ENCODE measurements around the gene PALLD.
"Not testable (repeated sequence)": the region's sequence is repeated elsewhere in the genome, so short reads cannot be mapped to it uniquely, and the experiment has no call there.

PALLD gene

DNA sequence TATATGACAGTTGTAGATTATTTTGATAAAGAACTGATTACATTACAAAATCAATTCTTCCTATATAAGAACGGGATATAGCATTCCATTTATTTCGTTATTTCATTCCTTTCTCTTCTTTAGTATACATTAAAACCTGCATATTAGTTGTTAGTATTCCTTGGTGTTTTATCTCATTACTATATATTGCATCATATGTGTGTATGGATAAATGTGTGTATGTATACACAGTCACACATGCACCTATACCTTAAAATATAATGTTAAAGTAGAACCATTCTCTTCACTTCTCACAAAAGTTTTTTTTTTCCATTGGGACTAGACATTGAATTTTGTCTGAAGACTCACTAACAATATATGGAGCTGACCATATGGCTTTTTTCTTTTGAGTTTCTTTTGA lies 5.3 kb upstream of the PALLD start:
- no peak for DNase-seq (ENCODE audit: low spot score)

- no peak for DNase-seq (ENCODE audit: low spot score)
Observed at GRCh38 chr4:168498251-168498650, 1.4 kb downstream of the PALLD start.

GRCh38 chr4:168499241-168499640 lies 2.4 kb downstream of the PALLD start:
- DNase-seq (ENCODE audit: low spot score): no peak

GRCh38 chr4:168501407-168501806 lies 4.6 kb downstream of the PALLD start:
- DNase-seq (ENCODE audit: low spot score): no peak

- DNase-seq (ENCODE audit: low spot score): no peak
Observed at GRCh38 chr4:168502861-168503260, 6.0 kb downstream of the PALLD start.

- DNase-seq (ENCODE audit: low spot score): no peak
Observed at GRCh38 chr4:168503652-168504362, 7.0 kb downstream of the PALLD start.

GRCh38 chr4:168504526-168504925 lies 7.7 kb downstream of the PALLD start:
- no peak for DNase-seq (ENCODE audit: low spot score)

GRCh38 chr4:168506014-168506413 lies 9.2 kb downstream of the PALLD start:
- DNase-seq (ENCODE audit: low spot score): no peak

DNA sequence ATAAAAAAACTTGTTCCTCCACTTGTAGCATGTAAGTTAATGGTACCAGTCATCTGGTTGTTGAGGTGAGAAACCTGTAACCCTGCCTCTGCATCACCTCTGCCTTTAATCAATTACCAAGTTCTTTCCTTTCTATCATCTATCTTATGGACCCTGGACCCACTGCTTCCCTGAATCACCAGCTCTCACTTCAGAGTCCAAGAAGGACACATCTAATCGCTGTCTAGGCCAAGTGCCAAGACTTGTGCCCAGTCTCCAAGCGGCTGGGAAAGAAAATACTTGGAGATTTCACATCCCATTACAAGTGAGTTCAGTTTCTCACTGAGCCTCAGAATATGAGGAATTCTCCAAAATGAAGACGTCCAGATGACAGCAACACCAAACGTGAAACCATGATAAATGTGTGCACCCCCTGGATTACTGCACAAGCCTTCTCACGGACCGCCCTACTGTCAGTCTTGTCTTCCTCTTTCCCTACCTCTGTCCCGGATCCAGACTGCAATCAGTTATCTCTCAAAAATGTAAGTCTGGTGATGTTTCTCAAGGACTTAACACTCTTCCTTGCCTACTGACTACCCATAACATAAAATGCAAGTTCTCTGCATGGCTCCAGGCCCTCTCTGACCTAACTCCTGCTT lies 10.4 kb downstream of the PALLD start:
- DNase-seq (ENCODE audit: low spot score): no peak

DNA sequence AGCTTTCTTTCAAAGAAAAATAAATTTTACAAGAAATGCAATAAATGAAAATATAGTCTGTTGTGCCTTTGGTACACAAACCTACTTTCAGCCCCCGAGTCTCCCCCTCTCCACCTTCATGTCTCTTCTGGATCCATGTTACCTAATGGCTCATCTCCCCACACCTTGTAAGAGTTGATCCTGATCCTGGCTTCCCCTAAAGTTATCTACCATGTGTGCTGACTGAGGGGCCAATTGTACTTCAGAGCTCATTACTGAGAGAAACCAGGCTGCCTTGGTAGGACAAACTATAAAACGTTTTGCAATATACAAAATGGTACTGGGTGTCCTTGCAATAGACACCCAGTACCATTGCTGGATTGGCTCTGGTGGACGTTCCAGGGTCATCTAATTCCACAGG lies 11.8 kb downstream of the PALLD start:
- no peak for DNase-seq (ENCODE audit: low spot score)

DNA sequence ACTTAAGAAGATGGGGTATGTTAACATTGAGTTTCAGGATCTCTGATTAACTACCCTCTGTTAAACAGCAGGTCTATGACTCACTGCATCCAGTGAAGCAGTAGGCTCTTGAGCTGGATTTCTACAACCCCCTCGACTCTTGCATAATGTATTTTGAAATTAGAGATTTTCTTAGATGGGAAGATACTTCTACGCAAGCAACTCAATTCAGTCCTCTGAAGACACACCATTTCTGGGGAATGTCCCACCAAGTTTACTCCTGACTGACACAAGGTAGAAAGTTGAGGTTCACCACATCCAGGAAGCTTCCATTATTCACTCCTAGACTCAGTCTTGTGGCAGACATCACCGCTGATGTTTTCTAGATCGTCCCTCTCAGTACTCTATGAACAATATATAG lies 12.9 kb downstream of the PALLD start:
- peak; percentile 43 for DNase-seq (ENCODE audit: low spot score)

- peak; percentile 70 for DNase-seq (ENCODE audit: low spot score)
Observed at GRCh38 chr4:168511780-168512489, 15.1 kb downstream of the PALLD start.

DNA sequence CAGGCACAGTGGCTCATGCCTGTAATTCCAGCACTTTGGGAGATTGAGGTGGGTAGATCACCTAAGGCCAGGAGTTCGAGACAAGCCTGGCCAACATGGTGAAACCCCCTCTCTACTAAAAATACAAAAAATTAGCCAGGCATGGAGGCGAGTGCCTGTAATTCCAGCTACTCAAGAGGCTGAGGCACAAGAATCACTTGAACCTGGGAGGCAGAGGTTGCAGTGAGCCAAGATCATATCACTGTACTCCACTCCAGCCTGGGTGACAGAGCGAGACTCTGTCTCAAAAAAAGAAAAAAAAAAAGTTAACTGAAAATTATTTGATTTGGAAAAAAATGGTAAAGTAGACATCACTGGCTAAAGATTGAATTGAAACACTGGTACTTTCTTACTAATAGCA lies 17.0 kb downstream of the PALLD start:
- DNase-seq (ENCODE audit: low spot score): not testable (repeated sequence)

GRCh38 chr4:168514249-168514852 lies 17.5 kb downstream of the PALLD start:
- DNase-seq (ENCODE audit: low spot score): peak; percentile 12

- no peak for DNase-seq (ENCODE audit: low spot score)
Observed at GRCh38 chr4:168515222-168516011, 18.6 kb downstream of the PALLD start.

DNA sequence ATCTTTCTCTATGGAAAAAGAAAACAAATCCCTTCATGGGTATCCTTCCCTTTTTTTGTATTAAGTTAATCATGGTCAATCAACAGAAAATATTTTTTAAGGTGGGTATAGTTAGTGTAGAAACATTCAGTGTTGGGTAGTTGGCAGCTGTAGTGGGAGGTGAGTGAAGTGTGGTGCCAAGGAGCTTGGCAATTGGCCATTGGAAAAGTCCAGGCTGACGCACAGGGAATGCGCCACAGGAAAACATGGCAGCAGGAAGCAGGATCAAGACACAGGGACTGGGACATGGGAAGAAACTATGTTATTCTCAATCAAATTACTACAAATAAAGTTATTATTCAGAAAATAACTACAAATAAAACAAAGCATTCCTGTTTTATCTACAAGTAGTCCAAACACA lies 20.0 kb downstream of the PALLD start:
- no peak for DNase-seq (ENCODE audit: low spot score)

DNA sequence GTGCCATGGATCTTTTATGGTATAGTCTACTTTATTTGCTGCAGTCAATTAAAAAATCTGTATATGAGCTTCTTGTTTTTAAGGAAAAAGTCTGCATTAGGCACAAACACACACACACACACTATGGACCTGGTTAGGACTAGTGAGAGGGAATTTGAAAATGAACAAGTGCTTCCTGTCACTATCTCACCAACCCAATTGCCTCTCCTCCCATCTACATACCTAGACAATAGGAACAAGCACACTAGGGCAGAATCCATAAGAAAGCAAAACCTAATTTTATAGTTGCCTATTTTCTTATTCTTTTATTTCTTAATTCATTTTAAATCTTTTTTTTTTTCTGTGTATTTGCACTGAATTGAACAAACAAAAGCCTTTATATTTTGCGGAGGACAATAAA lies 22.7 kb downstream of the PALLD start:
- no peak for DNase-seq (ENCODE audit: low spot score)

DNA sequence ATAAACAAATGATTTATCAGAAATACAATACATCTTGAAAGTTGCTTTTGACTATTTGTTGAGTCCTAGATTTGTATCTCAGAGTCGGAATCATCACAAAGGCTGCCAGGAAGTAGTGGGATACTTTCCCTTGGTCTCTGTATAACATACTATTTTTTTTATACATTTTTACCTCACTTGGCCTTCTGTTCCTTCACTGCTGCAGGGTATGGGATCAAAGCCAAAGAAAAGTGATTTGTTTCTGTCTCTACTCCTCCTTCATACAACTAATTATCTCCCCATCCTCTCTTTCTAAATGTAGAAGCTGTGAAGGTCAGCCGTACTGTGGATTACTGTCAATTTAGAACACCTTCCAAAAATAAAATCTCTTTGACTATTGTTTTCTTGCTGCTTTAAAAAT lies 24.9 kb downstream of the PALLD start:
- no peak for DNase-seq (ENCODE audit: low spot score)

GRCh38 chr4:168522356-168522755 lies 25.5 kb downstream of the PALLD start:
- DNase-seq (ENCODE audit: low spot score): no peak

GRCh38 chr4:168522829-168523489 lies 26.1 kb downstream of the PALLD start:
- DNase-seq (ENCODE audit: low spot score): no peak

DNA sequence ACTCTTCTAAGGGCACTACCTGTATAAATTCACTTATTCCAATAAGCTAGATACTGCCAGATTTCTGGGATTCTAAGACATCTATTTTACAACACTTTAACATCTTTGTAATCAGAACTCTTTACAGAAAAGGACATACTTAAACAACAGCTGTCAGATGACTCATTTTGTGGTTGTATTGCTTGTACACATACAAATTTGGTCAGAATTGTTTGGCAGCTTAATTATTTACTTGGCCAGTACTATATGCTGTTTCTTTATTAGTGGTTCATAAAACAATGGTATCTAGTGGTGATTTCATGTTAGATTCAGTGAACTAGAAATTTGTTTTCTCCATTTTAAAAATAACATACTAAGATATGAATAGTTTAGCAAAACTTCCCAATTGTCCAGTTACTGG lies 27.2 kb downstream of the PALLD start:
- DNase-seq (ENCODE audit: low spot score): no peak

GRCh38 chr4:168524897-168525296 lies 28.0 kb downstream of the PALLD start:
- DNase-seq (ENCODE audit: low spot score): no peak
